ENCODE data around the gene TMEM204.

TMEM204 gene

GRCh38 chr16:1551166-1551565 lies 17.7 kb downstream of the TMEM204 start:
- CTCF ChIA-PET = interaction anchor here (1.4 kb wide), 1 partner anchor 13 kb away, joined by 3 read pairs; no protein-coding TSS in a partner anchor
- DNase-seq = no peak
- peaks cover 5 to 46% (median 23%) of the 10 kb centered on the region in 4 experiments for H3K36me3 ChIP-seq (ENCODE audit: control insufficient read depth in 4 of 4, insufficient read depth in 4 of 4, low read length in 3 of 4)
- H3K27ac ChIP-seq (ENCODE audit: insufficient read depth in 1 of 2, low read depth in 1 of 2, low read length in 2 of 2, poor library complexity in 1 of 2, severe bottlenecking in 2 of 2) = no peak overlapping the region
- no peaks in the 10 kb centered on the region for H3K27me3 ChIP-seq (replicated peaks in 2 of 5; ENCODE audit: control insufficient read depth in 4 of 5, insufficient read depth in 5 of 5, low read length in 4 of 5)
- peaks cover 0 to 30% (median 13%) of the 10 kb centered on the region in 4 experiments for H3K4me1 ChIP-seq (ENCODE audit: control extremely low read depth in 1 of 4, control insufficient read depth in 4 of 4, insufficient read depth in 4 of 4, low read length in 3 of 4)
- 97% methylated on average over 10 of the region's 12 CpGs for WGBS (ENCODE audit: insufficient coverage)
- POLR2A ChIA-PET = no interaction called here
- no peak overlapping the region for H3K4me3 ChIP-seq (ENCODE audit: control insufficient read depth in 1 of 7, extremely low read depth in 1 of 7, insufficient read depth in 4 of 7, low read depth in 2 of 7, low read length in 6 of 7)
- H3K9me3 ChIP-seq (ENCODE audit: control extremely low read depth in 1 of 5, control insufficient read depth in 4 of 5, insufficient read depth in 2 of 5, low read depth in 1 of 5, low read length in 4 of 5) = no peaks in the 10 kb centered on the region

DNA sequence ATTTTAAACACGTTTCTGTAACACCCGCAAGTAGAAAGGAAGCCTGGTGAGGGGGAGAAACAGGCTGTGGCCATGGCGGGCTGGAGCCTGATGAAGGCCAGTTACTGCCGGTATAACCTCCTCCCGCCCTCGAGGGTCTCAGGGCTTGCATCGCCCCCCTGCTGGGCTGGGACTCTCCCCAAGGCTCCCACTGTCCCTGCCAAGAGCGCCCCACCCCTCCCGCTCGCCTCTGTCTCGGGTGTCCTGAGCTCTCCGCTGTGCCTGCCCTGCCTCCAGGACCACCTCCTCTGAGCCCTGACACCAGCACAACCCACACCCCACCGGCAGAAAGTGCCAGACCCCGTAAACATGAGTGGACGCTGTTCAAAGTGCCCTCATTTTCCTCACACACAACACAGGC lies 18.7 kb downstream of the TMEM204 start:
- H3K4me3 ChIP-seq (ENCODE audit: control insufficient read depth in 1 of 7, extremely low read depth in 1 of 7, insufficient read depth in 4 of 7, low read depth in 2 of 7, low read length in 6 of 7) = no peak overlapping the region
- no peaks in the 10 kb centered on the region for H3K27me3 ChIP-seq (replicated peaks in 2 of 5; ENCODE audit: control insufficient read depth in 4 of 5, insufficient read depth in 5 of 5, low read length in 4 of 5)
- peaks cover 0 to 20% (median 8%) of the 10 kb centered on the region in 4 experiments for H3K4me1 ChIP-seq (ENCODE audit: control extremely low read depth in 1 of 4, control insufficient read depth in 4 of 4, insufficient read depth in 4 of 4, low read length in 3 of 4)
- WGBS (ENCODE audit: insufficient coverage) = 95% methylated on average over 10 of the region's 15 CpGs
- no peak overlapping the region for H3K27ac ChIP-seq (ENCODE audit: insufficient read depth in 1 of 2, low read depth in 1 of 2, low read length in 2 of 2, poor library complexity in 1 of 2, severe bottlenecking in 2 of 2)
- no peak for DNase-seq
- ChIA-PET CTCF (interaction anchor here (0.6 to 1.4 kb wide), 2 partner anchors 14 to 192 kb away, joined by 3 read pairs; no protein-coding TSS in a partner anchor), POLR2A (no interaction called here)
- peaks cover 5 to 54% (median 26%) of the 10 kb centered on the region in 4 experiments for H3K36me3 ChIP-seq (ENCODE audit: control insufficient read depth in 4 of 4, insufficient read depth in 4 of 4, low read length in 3 of 4)
- no peaks in the 10 kb centered on the region for H3K9me3 ChIP-seq (ENCODE audit: control extremely low read depth in 1 of 5, control insufficient read depth in 4 of 5, insufficient read depth in 2 of 5, low read depth in 1 of 5, low read length in 4 of 5)

- no peak for DNase-seq
- no peaks in the 10 kb centered on the region for H3K27me3 ChIP-seq (replicated peaks in 2 of 5; ENCODE audit: control insufficient read depth in 4 of 5, insufficient read depth in 5 of 5, low read length in 4 of 5)
- ChIA-PET CTCF (no interaction called here), POLR2A (no interaction called here)
- H3K9me3 ChIP-seq (ENCODE audit: control extremely low read depth in 1 of 5, control insufficient read depth in 4 of 5, insufficient read depth in 2 of 5, low read depth in 1 of 5, low read length in 4 of 5) = no peaks in the 10 kb centered on the region
- H3K27ac ChIP-seq (ENCODE audit: insufficient read depth in 1 of 2, low read depth in 1 of 2, low read length in 2 of 2, poor library complexity in 1 of 2, severe bottlenecking in 2 of 2) = no peak overlapping the region
- peaks cover 12 to 73% (median 35%) of the 10 kb centered on the region in 4 experiments for H3K36me3 ChIP-seq (ENCODE audit: control insufficient read depth in 4 of 4, insufficient read depth in 4 of 4, low read length in 3 of 4)
- H3K4me3 ChIP-seq (ENCODE audit: control insufficient read depth in 1 of 7, extremely low read depth in 1 of 7, insufficient read depth in 4 of 7, low read depth in 2 of 7, low read length in 6 of 7) = no peak overlapping the region
- 96% methylated on average over 16 of the region's 19 CpGs for WGBS (ENCODE audit: insufficient coverage)
- peaks cover 0 to 2% (median under 1%) of the 10 kb centered on the region in 4 experiments for H3K4me1 ChIP-seq (ENCODE audit: control extremely low read depth in 1 of 4, control insufficient read depth in 4 of 4, insufficient read depth in 4 of 4, low read length in 3 of 4)
Observed at GRCh38 chr16:1553946-1554825, 20.7 kb downstream of the TMEM204 start.

GRCh38 chr16:1554826-1555445 lies 21.5 kb downstream of the TMEM204 start:
- WGBS (ENCODE audit: insufficient coverage) = 96% methylated on average over 32 of the region's 34 CpGs
- H3K4me3 ChIP-seq (ENCODE audit: control insufficient read depth in 1 of 7, extremely low read depth in 1 of 7, insufficient read depth in 4 of 7, low read depth in 2 of 7, low read length in 6 of 7) = no peak overlapping the region
- ChIA-PET CTCF (no interaction called here), POLR2A (no interaction called here)
- H3K27me3 ChIP-seq (replicated peaks in 2 of 5; ENCODE audit: control insufficient read depth in 4 of 5, insufficient read depth in 5 of 5, low read length in 4 of 5) = no peaks in the 10 kb centered on the region
- no peaks in the 10 kb centered on the region for H3K4me1 ChIP-seq (ENCODE audit: control extremely low read depth in 1 of 4, control insufficient read depth in 4 of 4, insufficient read depth in 4 of 4, low read length in 3 of 4)
- H3K36me3 ChIP-seq (ENCODE audit: control insufficient read depth in 4 of 4, insufficient read depth in 4 of 4, low read length in 3 of 4) = peaks cover 14 to 77% (median 40%) of the 10 kb centered on the region in 4 experiments
- no peak overlapping the region for H3K27ac ChIP-seq (ENCODE audit: insufficient read depth in 1 of 2, low read depth in 1 of 2, low read length in 2 of 2, poor library complexity in 1 of 2, severe bottlenecking in 2 of 2)
- H3K9me3 ChIP-seq (ENCODE audit: control extremely low read depth in 1 of 5, control insufficient read depth in 4 of 5, insufficient read depth in 2 of 5, low read depth in 1 of 5, low read length in 4 of 5) = no peaks in the 10 kb centered on the region
- DNase-seq = no peak

DNA sequence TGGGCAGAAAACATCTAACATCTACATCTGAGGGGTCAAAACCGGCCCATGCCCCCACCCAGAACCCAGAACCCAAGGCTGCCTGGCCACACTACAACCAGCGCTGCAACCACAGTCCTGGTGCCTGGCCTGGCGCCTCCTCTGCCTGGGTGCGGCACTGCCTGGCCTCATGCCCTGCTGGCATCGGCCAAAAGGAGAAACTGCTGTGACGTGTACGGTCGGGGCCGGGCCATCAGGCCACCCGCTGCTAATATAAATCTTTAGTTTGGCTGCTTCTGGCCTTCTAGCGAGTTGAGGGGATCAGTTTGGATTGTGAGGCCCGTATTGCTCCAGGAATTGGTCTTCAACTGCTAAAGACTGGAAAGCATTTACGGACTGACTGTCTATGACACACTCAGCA lies 22.8 kb downstream of the TMEM204 start:
- ChIA-PET POLR2A (no interaction called here), CTCF (no interaction called here)
- no peaks in the 10 kb centered on the region for H3K9me3 ChIP-seq (ENCODE audit: control extremely low read depth in 1 of 5, control insufficient read depth in 4 of 5, insufficient read depth in 2 of 5, low read depth in 1 of 5, low read length in 4 of 5)
- no peak overlapping the region for H3K27ac ChIP-seq (ENCODE audit: insufficient read depth in 1 of 2, low read depth in 1 of 2, low read length in 2 of 2, poor library complexity in 1 of 2, severe bottlenecking in 2 of 2)
- DNase-seq = no peak
- 93% methylated on average over 13 of the region's 13 CpGs for WGBS (ENCODE audit: insufficient coverage)
- H3K4me1 ChIP-seq (ENCODE audit: control extremely low read depth in 1 of 4, control insufficient read depth in 4 of 4, insufficient read depth in 4 of 4, low read length in 3 of 4) = no peaks in the 10 kb centered on the region
- H3K4me3 ChIP-seq (ENCODE audit: control insufficient read depth in 1 of 7, extremely low read depth in 1 of 7, insufficient read depth in 4 of 7, low read depth in 2 of 7, low read length in 6 of 7) = no peak overlapping the region
- peaks cover 14 to 78% (median 46%) of the 10 kb centered on the region in 4 experiments for H3K36me3 ChIP-seq (ENCODE audit: control insufficient read depth in 4 of 4, insufficient read depth in 4 of 4, low read length in 3 of 4)
- H3K27me3 ChIP-seq (replicated peaks in 2 of 5; ENCODE audit: control insufficient read depth in 4 of 5, insufficient read depth in 5 of 5, low read length in 4 of 5) = no peaks in the 10 kb centered on the region

GRCh38 chr16:1557074-1557473 lies 23.6 kb downstream of the TMEM204 start:
- no peak overlapping the region for H3K27ac ChIP-seq (ENCODE audit: insufficient read depth in 1 of 2, low read depth in 1 of 2, low read length in 2 of 2, poor library complexity in 1 of 2, severe bottlenecking in 2 of 2)
- no peaks in the 10 kb centered on the region for H3K9me3 ChIP-seq (ENCODE audit: control extremely low read depth in 1 of 5, control insufficient read depth in 4 of 5, insufficient read depth in 2 of 5, low read depth in 1 of 5, low read length in 4 of 5)
- DNase-seq = no peak
- no peaks in the 10 kb centered on the region for H3K27me3 ChIP-seq (replicated peaks in 2 of 5; ENCODE audit: control insufficient read depth in 4 of 5, insufficient read depth in 5 of 5, low read length in 4 of 5)
- ChIA-PET CTCF (no interaction called here), POLR2A (interaction anchor here (0.5 kb wide), 1 partner anchor 1161 kb away, joined by 3 read pairs; no protein-coding TSS in a partner anchor)
- H3K4me1 ChIP-seq (ENCODE audit: control extremely low read depth in 1 of 4, control insufficient read depth in 4 of 4, insufficient read depth in 4 of 4, low read length in 3 of 4) = no peaks in the 10 kb centered on the region
- WGBS (ENCODE audit: insufficient coverage) = 92% methylated on average over 15 of the region's 16 CpGs
- H3K4me3 ChIP-seq (ENCODE audit: control insufficient read depth in 1 of 7, extremely low read depth in 1 of 7, insufficient read depth in 4 of 7, low read depth in 2 of 7, low read length in 6 of 7) = no peak overlapping the region
- H3K36me3 ChIP-seq (ENCODE audit: control insufficient read depth in 4 of 4, insufficient read depth in 4 of 4, low read length in 3 of 4) = peaks cover 16 to 79% (median 50%) of the 10 kb centered on the region in 4 experiments

- H3K9me3 ChIP-seq (ENCODE audit: control extremely low read depth in 1 of 5, control insufficient read depth in 4 of 5, insufficient read depth in 2 of 5, low read depth in 1 of 5, low read length in 4 of 5) = no peaks in the 10 kb centered on the region
- CTCF ChIA-PET = no interaction called here
- WGBS (ENCODE audit: insufficient coverage) = 96% methylated on average over 10 of the region's 11 CpGs
- H3K36me3 ChIP-seq (ENCODE audit: control insufficient read depth in 4 of 4, insufficient read depth in 4 of 4, low read length in 3 of 4) = peaks cover 16 to 77% (median 49%) of the 10 kb centered on the region in 4 experiments
- no peak overlapping the region for H3K27ac ChIP-seq (ENCODE audit: insufficient read depth in 1 of 2, low read depth in 1 of 2, low read length in 2 of 2, poor library complexity in 1 of 2, severe bottlenecking in 2 of 2)
- POLR2A ChIA-PET = interaction anchor here (0.5 kb wide), 1 partner anchor 1161 kb away, joined by 3 read pairs; no protein-coding TSS in a partner anchor
- no peaks in the 10 kb centered on the region for H3K27me3 ChIP-seq (replicated peaks in 2 of 5; ENCODE audit: control insufficient read depth in 4 of 5, insufficient read depth in 5 of 5, low read length in 4 of 5)
- no peak for DNase-seq
- no peaks in the 10 kb centered on the region for H3K4me1 ChIP-seq (ENCODE audit: control extremely low read depth in 1 of 4, control insufficient read depth in 4 of 4, insufficient read depth in 4 of 4, low read length in 3 of 4)
- no peak overlapping the region for H3K4me3 ChIP-seq (ENCODE audit: control insufficient read depth in 1 of 7, extremely low read depth in 1 of 7, insufficient read depth in 4 of 7, low read depth in 2 of 7, low read length in 6 of 7)
Observed at GRCh38 chr16:1557576-1557975, 24.1 kb downstream of the TMEM204 start.

All from common myeloid progenitor, CD34-positive (primary cell).